ENCODE results near the gene CCDC127. TPM values are rescaled to one million over a fixed set of nuclear protein-coding genes. Genes with fewer than 3 reads are reported as not detected.
"Not testable (repeated sequence)": the region's sequence is repeated elsewhere in the genome, so short reads cannot be mapped to it uniquely, and the experiment has no call there.

The CCDC127 gene, protein sequence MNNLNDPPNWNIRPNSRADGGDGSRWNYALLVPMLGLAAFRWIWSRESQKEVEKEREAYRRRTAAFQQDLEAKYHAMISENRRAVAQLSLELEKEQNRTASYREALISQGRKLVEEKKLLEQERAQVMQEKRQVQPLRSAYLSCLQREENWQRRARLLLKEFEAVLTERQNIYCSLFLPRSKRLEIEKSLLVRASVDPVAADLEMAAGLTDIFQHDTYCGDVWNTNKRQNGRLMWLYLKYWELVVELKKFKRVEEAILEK
- total RNA-seq (1 to 10 TPM; 2.5 to 9.9 (median 6.0) TPM), polyA plus RNA-seq (1 to 10 TPM; 4.7 to 6.8 TPM)
- long read RNA-seq, donor 1, full-length matches to known transcripts, result 22 of 33 reads
- long read RNA-seq, donor 1, partial matches to known transcripts, result 0 of 33 reads
- long read RNA-seq, donor 1, other reads (novel, unspliced or antisense), result 11 of 33 reads
- long read RNA-seq, donor 2, full-length matches to known transcripts, result 15 of 15 reads
- long read RNA-seq, donor 2, partial matches to known transcripts, result 0 of 15 reads
- long read RNA-seq, donor 2, other reads (novel, unspliced or antisense), result 0 of 15 reads
- long read RNA-seq, donor 3, full-length matches to known transcripts, result 11 of 16 reads
- long read RNA-seq, donor 3, partial matches to known transcripts, result 0 of 16 reads
- long read RNA-seq, donor 3, other reads (novel, unspliced or antisense), result 5 of 16 reads

- H3K27me3 ChIP-seq; intact Hi-C loops (cut with DNase I); H3K9me3 ChIP-seq; H3K36me3 ChIP-seq; H3K4me1 ChIP-seq (ENCODE audit: insufficient read depth): not testable (repeated sequence)
- peak in 2 of 3 donors; percentile 43 to 44 for TF ChIP-seq CTCF (IDR thresholded peaks at IDR 0.05)
- peak; percentile 84 for TF ChIP-seq POLR2A (IDR thresholded peaks at IDR 0.05)
- peak within 1 kb of the TSS; percentile 84 to 87 for H3K27ac ChIP-seq
- WGBS, 3 donors, result 0 to 1% (median 0%) methylated on average over 50 to 75 of the region's 75 CpGs
- DNase-seq, result peak; percentile 97 to 99 (median 99)
- peak within 1 kb of the TSS; percentile 94 for H3K4me3 ChIP-seq
Observed at GRCh38 chr5:217494-218456, at the start of gene CCDC127, which contains the start of gene SDHA. TSS of gene CCDC127 (minus strand) at chr5:218153. CDS start at chr5:216849, 1,304 bp downstream. TSS of gene SDHA (plus strand) at chr5:218320. CDS start at chr5:218356, 36 bp downstream.

- no peak for DNase-seq
- H3K4me1 ChIP-seq (ENCODE audit: insufficient read depth), result peaks cover 8% of the 10 kb centered on the region
- no peak overlapping the region for H3K4me3 ChIP-seq
- no peaks in the 10 kb centered on the region for H3K9me3 ChIP-seq
- H3K27me3 ChIP-seq, result no peaks in the 10 kb centered on the region
- H3K27ac ChIP-seq, result no peak overlapping the region
- intact Hi-C loops (cut with DNase I), result no loop called here
- 75 to 95% (median 80%) methylated on average over 1 of the region's 1 CpG for WGBS, 3 donors
- no peaks in the 10 kb centered on the region for H3K36me3 ChIP-seq
- no peak for TF ChIP-seq POLR2A (IDR thresholded peaks at IDR 0.05)
- no peak for TF ChIP-seq EP300 (IDR thresholded peaks at IDR 0.05)
- TF ChIP-seq CTCF (IDR thresholded peaks at IDR 0.05), result no peak
Observed at GRCh38 chr5:267716-268115, 49.8 kb upstream of the CCDC127 start.

DNA sequence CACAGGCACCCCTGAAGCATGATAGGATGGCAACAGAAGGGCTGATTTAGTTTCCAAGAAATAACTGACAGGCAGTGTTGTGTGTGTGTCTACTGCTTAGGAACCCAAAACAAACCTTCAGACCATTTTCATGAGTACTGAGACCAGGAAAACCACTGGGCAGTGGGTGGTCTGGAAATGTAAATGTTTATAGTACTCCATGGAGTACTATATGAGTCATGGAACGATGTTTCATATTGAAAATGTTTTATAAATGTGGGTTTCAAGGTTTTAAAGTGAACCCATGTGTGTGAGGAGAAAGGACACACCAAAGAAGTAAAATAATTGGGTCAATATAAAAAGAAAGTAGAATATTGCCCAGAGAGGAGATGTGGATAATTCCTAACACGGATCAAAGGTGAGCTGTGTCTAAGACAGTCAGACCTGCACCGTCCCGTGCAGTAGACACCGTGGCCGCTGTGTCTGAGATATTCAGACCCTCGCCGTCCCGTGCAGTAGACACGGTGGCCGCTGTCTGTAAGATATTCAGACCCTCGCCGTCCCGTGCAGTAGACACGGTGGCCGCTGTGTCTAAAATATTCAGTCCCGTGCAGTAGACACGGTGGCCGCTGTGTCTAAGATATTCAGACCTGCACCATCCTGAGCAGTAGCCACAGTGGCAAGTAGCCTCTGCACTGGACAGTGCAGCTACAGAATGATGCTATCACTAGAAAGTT is 48.5 kb upstream of the CCDC127 start:
- H3K4me1 ChIP-seq (ENCODE audit: insufficient read depth); H3K27ac ChIP-seq; intact Hi-C loops (cut with DNase I); H3K27me3 ChIP-seq; H3K4me3 ChIP-seq; DNase-seq; H3K9me3 ChIP-seq; H3K36me3 ChIP-seq: not testable (repeated sequence)
- WGBS, 3 donors, result 72 to 89% (median 85%) methylated on average over 19 of the region's 19 CpGs

DNA sequence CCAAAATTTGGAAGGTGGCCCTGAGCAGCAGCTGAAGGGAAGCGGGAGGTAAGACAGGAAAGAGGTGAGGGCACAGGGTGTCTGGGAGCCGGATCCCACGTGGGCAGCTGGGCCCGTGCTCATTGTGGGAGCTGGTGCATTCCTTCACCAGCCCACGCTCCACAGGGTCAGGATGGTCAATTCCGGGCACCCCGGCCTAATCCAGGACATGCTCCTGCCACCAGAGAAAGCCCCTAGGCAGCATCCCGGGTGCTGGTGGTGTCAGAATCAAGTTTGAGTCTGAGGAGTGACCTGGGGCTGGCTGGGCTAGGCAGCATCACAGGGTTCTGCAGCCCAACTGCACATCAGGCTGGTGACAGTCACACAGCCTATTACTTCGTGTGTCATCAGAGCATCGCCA is 46.4 kb upstream of the CCDC127 start:
- DNase-seq, result no peak
- peaks cover 4% of the 10 kb centered on the region for H3K4me1 ChIP-seq (ENCODE audit: insufficient read depth)
- intact Hi-C loops (cut with DNase I), result no loop called here
- 58 to 73% (median 62%) methylated on average over 10 of the region's 10 CpGs for WGBS, 3 donors
- H3K4me3 ChIP-seq, result no peak overlapping the region
- H3K36me3 ChIP-seq, result no peaks in the 10 kb centered on the region
- peak overlapping the region in 1 of 2 donors; percentile 10 for H3K27ac ChIP-seq
- no peak for TF ChIP-seq POLR2A (IDR thresholded peaks at IDR 0.05)
- no peaks in the 10 kb centered on the region for H3K27me3 ChIP-seq
- no peaks in the 10 kb centered on the region for H3K9me3 ChIP-seq

- DNase-seq; H3K4me3 ChIP-seq; H3K4me1 ChIP-seq (ENCODE audit: insufficient read depth); intact Hi-C loops (cut with DNase I); H3K9me3 ChIP-seq; H3K27me3 ChIP-seq; H3K36me3 ChIP-seq: not testable (repeated sequence)
- peak overlapping the region in 1 of 2 donors; percentile 10 for H3K27ac ChIP-seq
- 22 to 33% (median 28%) methylated on average over 9 of the region's 9 CpGs for WGBS, 3 donors
Observed at GRCh38 chr5:263275-263974, 45.5 kb upstream of the CCDC127 start.
